ENCODE data around the gene CYP27A1.

Gene CYP27A1

DNA sequence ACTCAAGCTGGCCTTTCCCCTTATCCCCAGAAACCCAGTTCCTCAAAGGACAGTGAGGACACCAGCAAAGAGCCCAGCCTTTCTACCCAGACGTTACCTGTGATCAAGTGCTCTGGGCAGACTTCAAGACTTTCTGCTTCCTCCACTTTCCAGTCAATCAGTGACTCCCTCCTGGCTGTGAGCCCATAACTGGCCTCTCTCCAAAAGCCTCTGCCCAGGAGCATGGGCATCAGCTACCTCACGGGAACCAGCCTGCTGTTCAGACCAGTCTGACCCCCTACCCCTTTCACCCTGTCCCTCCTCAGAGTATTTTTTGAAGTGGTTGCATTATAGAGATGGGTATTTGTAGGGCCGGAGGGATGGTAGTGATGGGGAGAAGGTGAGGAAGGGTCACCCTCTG, 27.7 kb upstream of the CYP27A1 start:
- TF ChIP-seq TCF4 (CRISPR knock-in tag; IDR thresholded peaks at IDR 0.05; ENCODE audit: borderline replicate concordance) (no peak), OSR1 (CRISPR knock-in tag; IDR thresholded peaks at IDR 0.05) (no peak), ZNF565 (CRISPR knock-in tag; conservative IDR thresholded peaks at IDR 0.05; ENCODE audit: low read depth) (no peak), ISL1 (CRISPR knock-in tag; IDR thresholded peaks at IDR 0.05) (no peak), PPARA (CRISPR knock-in tag; IDR thresholded peaks at IDR 0.05; ENCODE audit: borderline replicate concordance) (no peak), CSDC2 (CRISPR knock-in tag; IDR thresholded peaks at IDR 0.05) (no peak), ZFP30 (CRISPR knock-in tag; IDR thresholded peaks at IDR 0.05) (no peak), BACH2 (CRISPR knock-in tag; IDR thresholded peaks at IDR 0.05; ENCODE audit: borderline replicate concordance) (no peak), TOX (CRISPR knock-in tag; IDR thresholded peaks at IDR 0.05; ENCODE audit: borderline replicate concordance) (no peak), ZFP3 (CRISPR knock-in tag; IDR thresholded peaks at IDR 0.05) (no peak)
- TF ChIP-seq, protein P1, sequence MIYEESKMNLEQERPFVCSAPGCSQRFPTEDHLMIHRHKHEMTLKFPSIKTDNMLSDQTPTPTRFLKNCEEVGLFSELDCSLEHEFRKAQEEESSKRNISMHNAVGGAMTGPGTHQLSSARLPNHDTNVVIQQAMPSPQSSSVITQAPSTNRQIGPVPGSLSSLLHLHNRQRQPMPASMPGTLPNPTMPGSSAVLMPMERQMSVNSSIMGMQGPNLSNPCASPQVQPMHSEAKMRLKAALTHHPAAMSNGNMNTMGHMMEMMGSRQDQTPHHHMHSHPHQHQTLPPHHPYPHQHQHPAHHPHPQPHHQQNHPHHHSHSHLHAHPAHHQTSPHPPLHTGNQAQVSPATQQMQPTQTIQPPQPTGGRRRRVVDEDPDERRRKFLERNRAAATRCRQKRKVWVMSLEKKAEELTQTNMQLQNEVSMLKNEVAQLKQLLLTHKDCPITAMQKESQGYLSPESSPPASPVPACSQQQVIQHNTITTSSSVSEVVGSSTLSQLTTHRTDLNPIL (CRISPR knock-in tag; IDR thresholded peaks at IDR 0.05; ENCODE audit: low read depth): no peak
- TF ChIP-seq, protein P2, sequence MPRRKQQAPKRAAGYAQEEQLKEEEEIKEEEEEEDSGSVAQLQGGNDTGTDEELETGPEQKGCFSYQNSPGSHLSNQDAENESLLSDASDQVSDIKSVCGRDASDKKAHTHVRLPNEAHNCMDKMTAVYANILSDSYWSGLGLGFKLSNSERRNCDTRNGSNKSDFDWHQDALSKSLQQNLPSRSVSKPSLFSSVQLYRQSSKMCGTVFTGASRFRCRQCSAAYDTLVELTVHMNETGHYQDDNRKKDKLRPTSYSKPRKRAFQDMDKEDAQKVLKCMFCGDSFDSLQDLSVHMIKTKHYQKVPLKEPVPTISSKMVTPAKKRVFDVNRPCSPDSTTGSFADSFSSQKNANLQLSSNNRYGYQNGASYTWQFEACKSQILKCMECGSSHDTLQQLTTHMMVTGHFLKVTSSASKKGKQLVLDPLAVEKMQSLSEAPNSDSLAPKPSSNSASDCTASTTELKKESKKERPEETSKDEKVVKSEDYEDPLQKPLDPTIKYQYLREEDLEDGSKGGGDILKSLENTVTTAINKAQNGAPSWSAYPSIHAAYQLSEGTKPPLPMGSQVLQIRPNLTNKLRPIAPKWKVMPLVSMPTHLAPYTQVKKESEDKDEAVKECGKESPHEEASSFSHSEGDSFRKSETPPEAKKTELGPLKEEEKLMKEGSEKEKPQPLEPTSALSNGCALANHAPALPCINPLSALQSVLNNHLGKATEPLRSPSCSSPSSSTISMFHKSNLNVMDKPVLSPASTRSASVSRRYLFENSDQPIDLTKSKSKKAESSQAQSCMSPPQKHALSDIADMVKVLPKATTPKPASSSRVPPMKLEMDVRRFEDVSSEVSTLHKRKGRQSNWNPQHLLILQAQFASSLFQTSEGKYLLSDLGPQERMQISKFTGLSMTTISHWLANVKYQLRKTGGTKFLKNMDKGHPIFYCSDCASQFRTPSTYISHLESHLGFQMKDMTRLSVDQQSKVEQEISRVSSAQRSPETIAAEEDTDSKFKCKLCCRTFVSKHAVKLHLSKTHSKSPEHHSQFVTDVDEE (CRISPR knock-in tag; IDR thresholded peaks at IDR 0.05): no peak
- TF ChIP-seq, protein P3, sequence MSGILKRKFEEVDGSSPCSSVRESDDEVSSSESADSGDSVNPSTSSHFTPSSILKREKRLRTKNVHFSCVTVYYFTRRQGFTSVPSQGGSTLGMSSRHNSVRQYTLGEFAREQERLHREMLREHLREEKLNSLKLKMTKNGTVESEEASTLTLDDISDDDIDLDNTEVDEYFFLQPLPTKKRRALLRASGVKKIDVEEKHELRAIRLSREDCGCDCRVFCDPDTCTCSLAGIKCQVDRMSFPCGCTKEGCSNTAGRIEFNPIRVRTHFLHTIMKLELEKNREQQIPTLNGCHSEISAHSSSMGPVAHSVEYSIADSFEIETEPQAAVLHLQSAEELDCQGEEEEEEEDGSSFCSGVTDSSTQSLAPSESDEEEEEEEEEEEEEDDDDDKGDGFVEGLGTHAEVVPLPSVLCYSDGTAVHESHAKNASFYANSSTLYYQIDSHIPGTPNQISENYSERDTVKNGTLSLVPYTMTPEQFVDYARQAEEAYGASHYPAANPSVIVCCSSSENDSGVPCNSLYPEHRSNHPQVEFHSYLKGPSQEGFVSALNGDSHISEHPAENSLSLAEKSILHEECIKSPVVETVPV (CRISPR knock-in tag; IDR thresholded peaks at IDR 0.05): no peak
- TF ChIP-seq, protein P4, sequence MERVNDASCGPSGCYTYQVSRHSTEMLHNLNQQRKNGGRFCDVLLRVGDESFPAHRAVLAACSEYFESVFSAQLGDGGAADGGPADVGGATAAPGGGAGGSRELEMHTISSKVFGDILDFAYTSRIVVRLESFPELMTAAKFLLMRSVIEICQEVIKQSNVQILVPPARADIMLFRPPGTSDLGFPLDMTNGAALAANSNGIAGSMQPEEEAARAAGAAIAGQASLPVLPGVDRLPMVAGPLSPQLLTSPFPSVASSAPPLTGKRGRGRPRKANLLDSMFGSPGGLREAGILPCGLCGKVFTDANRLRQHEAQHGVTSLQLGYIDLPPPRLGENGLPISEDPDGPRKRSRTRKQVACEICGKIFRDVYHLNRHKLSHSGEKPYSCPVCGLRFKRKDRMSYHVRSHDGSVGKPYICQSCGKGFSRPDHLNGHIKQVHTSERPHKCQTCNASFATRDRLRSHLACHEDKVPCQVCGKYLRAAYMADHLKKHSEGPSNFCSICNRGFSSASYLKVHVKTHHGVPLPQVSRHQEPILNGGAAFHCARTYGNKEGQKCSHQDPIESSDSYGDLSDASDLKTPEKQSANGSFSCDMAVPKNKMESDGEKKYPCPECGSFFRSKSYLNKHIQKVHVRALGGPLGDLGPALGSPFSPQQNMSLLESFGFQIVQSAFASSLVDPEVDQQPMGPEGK (CRISPR knock-in tag; IDR thresholded peaks at IDR 0.05; ENCODE audit: borderline replicate concordance): no peak
- ATAC-seq: no peak

DNA sequence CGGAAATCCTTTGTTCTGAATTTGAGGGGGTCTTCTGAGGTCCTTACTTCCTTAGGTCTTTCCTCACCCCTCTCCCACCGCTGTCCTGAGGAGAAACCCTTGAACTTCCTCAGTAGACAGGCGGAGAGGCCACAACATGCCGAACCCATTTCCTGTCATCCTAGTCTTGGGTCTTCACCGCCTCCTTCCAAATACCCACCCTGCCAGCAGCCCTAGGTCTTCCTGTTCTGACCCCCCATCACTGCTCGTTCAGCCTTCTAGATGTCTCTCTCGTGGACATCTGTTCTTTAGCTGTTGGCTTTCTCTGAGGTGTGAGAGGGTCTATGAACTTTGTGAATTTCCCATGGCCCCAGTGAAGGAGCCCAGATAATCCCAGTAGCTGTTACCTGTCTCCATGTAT, 27.2 kb upstream of the CYP27A1 start:
- no peak for ATAC-seq
- no peak for TF ChIP-seq BACH2 (CRISPR knock-in tag; IDR thresholded peaks at IDR 0.05; ENCODE audit: borderline replicate concordance)
- TF ChIP-seq, protein P3 (CRISPR knock-in tag; IDR thresholded peaks at IDR 0.05): no peak

DNA sequence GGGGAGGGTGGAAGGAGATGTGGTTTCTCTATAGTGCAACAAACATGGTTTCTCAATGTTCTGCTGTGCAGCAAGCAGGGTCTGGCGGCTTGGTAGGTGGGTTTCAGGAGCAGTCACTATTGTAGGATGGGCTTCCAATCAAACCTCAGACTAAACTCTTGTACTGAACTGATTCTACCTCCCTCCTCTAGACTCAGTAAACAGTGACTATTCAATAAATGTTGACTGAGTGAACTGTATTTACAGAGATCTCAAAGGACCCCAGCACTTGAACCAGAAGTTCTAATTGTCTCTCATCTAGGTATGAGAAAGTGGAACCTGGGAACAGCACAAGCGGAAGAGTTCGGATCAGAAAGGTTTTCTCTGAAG, 26.8 kb upstream of the CYP27A1 start:
- ATAC-seq: no peak
- TF ChIP-seq RARB (CRISPR knock-in tag; IDR thresholded peaks at IDR 0.05) (no peak), ZNF8 (CRISPR knock-in tag; IDR thresholded peaks at IDR 0.05) (no peak), TCF4 (CRISPR knock-in tag; IDR thresholded peaks at IDR 0.05; ENCODE audit: borderline replicate concordance) (no peak), BACH2 (CRISPR knock-in tag; IDR thresholded peaks at IDR 0.05; ENCODE audit: borderline replicate concordance) (no peak), CSDC2 (CRISPR knock-in tag; IDR thresholded peaks at IDR 0.05) (no peak), SNAI2 (CRISPR knock-in tag; IDR thresholded peaks at IDR 0.05) (no peak), ZFP3 (CRISPR knock-in tag; IDR thresholded peaks at IDR 0.05) (no peak), TOX (CRISPR knock-in tag; IDR thresholded peaks at IDR 0.05; ENCODE audit: borderline replicate concordance) (no peak)

DNA sequence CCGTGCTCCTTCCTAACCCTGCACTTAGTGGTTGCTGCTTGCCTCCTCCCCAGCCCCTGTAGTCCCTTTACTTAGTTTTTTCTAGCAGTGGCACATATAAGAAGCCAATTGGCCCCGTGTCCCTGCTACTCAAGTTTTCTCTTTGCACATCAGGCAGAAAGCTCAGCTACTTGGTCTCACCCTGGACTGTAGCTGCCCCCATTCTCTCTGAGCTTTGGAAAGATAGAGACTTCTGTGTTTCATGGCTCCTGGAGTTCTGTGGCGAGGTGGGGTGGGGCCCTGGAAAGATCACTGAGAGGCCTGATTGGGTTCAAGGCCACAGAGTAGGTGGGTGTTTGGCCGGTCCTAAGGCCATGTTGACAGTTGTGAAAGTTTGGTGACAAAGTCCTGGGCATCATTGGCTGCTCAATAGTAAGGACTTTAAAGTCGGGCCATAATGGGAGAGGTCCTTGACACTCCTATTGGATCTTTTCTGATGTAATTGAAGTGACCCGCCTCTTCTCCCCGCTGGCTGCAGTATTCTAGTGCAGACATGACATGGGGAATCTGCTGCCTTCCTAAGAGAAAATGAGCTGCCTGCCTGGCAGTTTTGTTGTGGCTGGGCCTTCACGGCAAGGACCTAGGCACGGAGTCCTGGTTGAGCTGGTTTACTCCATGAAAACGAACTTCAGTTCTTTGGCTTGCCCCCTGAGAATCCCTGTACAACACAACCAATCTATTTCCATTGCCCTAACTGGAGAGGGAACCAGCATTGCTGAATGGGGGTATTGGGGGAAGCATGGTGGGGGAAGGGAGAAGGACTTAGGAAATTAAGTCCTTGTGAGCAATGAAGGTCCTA, 26.2 kb upstream of the CYP27A1 start:
- no peak for ATAC-seq
- TF ChIP-seq, protein P4 (CRISPR knock-in tag; IDR thresholded peaks at IDR 0.05; ENCODE audit: borderline replicate concordance): no peak
- TF ChIP-seq BACH2 (CRISPR knock-in tag; IDR thresholded peaks at IDR 0.05; ENCODE audit: borderline replicate concordance): no peak
- TF ChIP-seq ZFP3 (CRISPR knock-in tag; IDR thresholded peaks at IDR 0.05): no peak
- TF ChIP-seq, protein P5, sequence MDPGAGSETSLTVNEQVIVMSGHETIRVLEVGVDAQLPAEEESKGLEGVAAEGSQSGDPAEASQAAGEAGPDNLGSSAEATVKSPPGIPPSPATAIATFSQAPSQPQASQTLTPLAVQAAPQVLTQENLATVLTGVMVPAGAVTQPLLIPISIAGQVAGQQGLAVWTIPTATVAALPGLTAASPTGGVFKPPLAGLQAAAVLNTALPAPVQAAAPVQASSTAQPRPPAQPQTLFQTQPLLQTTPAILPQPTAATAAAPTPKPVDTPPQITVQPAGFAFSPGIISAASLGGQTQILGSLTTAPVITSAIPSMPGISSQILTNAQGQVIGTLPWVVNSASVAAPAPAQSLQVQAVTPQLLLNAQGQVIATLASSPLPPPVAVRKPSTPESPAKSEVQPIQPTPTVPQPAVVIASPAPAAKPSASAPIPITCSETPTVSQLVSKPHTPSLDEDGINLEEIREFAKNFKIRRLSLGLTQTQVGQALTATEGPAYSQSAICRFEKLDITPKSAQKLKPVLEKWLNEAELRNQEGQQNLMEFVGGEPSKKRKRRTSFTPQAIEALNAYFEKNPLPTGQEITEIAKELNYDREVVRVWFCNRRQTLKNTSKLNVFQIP (CRISPR knock-in tag; IDR thresholded peaks at IDR 0.05; ENCODE audit: borderline replicate concordance, low read depth): no peak

Measured in SK-N-SH treated with all-trans-retinoic acid at 6 μM for 48 hours (cell line).